ENCODE measurements around the gene NEAT1. TPM values are rescaled to one million over a fixed set of nuclear protein-coding genes. Genes with fewer than 3 reads are reported as not detected.

The NEAT1 gene
- polyA plus RNA-seq, 3 donors from 2014 or later, result 0.26 to 5.9 (median 1.4) TPM

- peaks cover 5% of the 10 kb centered on the region in 2 donors for H3K4me1 Mint-ChIP-seq
- H3K27me3 Mint-ChIP-seq (ENCODE audit: low read depth in 3 of 3), result peaks cover under 1 to 2% (median 2%) of the 10 kb centered on the region in 3 donors
- no peak overlapping the region for H3K27ac Mint-ChIP-seq
- H3K4me3 Mint-ChIP-seq, result no peak overlapping the region
- H3K9me3 Mint-ChIP-seq, result no peaks in the 10 kb centered on the region
- no peaks in the 10 kb centered on the region for H3K36me3 Mint-ChIP-seq
- no peak for DNase-seq
Observed at GRCh38 chr11:65489035-65489705, 66.6 kb downstream of the NEAT1 start.

DNA sequence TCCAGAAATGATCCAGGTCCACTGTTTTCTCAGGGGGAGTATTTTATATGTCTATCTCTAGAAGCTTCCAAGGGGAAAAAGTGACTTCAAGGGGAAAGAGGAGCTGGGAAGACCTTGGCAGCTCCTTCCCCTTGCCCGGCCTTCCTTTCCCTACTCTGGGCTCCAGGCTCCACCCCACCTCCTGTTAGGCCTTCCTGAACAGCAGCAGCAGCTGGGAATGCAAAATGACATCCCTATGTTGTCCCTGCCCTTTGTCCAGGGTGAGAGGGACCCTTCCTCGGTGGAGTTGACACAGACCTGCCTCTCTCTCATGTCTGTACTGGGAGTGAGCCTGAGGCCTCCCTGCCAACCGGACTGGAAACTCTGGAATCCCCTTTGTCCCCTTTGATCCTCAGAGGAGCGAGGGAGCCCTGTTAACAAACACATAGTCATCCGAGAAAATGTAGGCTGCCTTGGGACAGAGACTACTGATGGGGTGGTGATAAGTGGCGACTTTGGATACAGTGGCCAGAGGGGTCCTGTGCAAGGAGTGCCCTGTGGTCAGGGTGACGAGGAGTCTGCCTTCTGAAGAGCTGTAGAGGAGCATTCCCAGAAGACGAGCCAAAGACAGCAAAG, 67.2 kb downstream of the NEAT1 start:
- no peaks in the 10 kb centered on the region for H3K36me3 Mint-ChIP-seq
- peaks cover 5% of the 10 kb centered on the region in 2 donors for H3K4me1 Mint-ChIP-seq
- DNase-seq, result no peak
- H3K27me3 Mint-ChIP-seq (ENCODE audit: low read depth in 3 of 3), result peaks cover 0 to 2% (median 2%) of the 10 kb centered on the region in 3 donors
- H3K9me3 Mint-ChIP-seq, result no peaks in the 10 kb centered on the region
- H3K4me3 Mint-ChIP-seq, result no peak overlapping the region
- H3K27ac Mint-ChIP-seq, result no peak overlapping the region

DNA sequence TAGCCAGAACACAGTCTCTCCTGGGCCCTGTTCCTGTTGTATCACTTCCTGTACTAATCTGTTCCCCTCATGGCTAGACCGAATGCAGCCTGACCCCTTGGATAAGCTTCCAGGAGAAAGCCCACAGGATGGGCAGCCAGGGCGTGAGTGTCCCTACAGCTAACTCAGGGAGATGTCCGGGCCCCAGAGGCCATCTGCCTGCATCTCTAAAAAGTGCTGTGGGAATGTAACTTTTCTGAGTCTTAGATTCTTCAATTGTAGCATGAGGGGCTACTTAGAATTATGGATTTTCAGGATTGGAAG, 68.5 kb downstream of the NEAT1 start:
- Mint-ChIP-seq H3K9me3 (no peaks in the 10 kb centered on the region), H3K27me3 (ENCODE audit: low read depth in 3 of 3) (peaks cover 0 to 2% (median 2%) of the 10 kb centered on the region in 3 donors), H3K27ac (no peak overlapping the region), H3K4me1 (peaks cover 7% of the 10 kb centered on the region in 2 donors), H3K4me3 (no peak overlapping the region), H3K36me3 (no peaks in the 10 kb centered on the region)
- DNase-seq, result no peak

GRCh38 chr11:65491614-65492386, 69.2 kb downstream of the NEAT1 start:
- Mint-ChIP-seq H3K4me1 (peaks cover 14% of the 10 kb centered on the region in 2 donors), H3K27ac (no peak overlapping the region), H3K36me3 (no peaks in the 10 kb centered on the region), H3K27me3 (ENCODE audit: low read depth in 3 of 3) (peaks cover 0 to 5% (median 0%) of the 10 kb centered on the region in 3 donors), H3K4me3 (no peak overlapping the region), H3K9me3 (no peaks in the 10 kb centered on the region)
- DNase-seq, result no peak

- peaks cover 0 to 5% (median 5%) of the 10 kb centered on the region in 3 donors for H3K27me3 Mint-ChIP-seq (ENCODE audit: low read depth in 3 of 3)
- no peaks in the 10 kb centered on the region for H3K9me3 Mint-ChIP-seq
- peaks cover 19% of the 10 kb centered on the region in 2 donors for H3K4me1 Mint-ChIP-seq
- DNase-seq, result no peak
- H3K4me3 Mint-ChIP-seq, result no peak overlapping the region
- no peak overlapping the region for H3K27ac Mint-ChIP-seq
- H3K36me3 Mint-ChIP-seq, result no peaks in the 10 kb centered on the region
Observed at GRCh38 chr11:65492387-65492636, 69.7 kb downstream of the NEAT1 start.

GRCh38 chr11:65492637-65493366, 70.2 kb downstream of the NEAT1 start:
- no peak overlapping the region for H3K4me3 Mint-ChIP-seq
- H3K4me1 Mint-ChIP-seq, result peaks cover 16 to 17% of the 10 kb centered on the region in 2 donors
- DNase-seq, result no peak
- H3K9me3 Mint-ChIP-seq, result no peaks in the 10 kb centered on the region
- H3K27ac Mint-ChIP-seq, result peak overlapping the region in 2 of 6 donors; percentile 49 to 65
- H3K36me3 Mint-ChIP-seq, result no peaks in the 10 kb centered on the region
- H3K27me3 Mint-ChIP-seq (ENCODE audit: low read depth in 3 of 3), result peaks cover 0 to 6% (median 5%) of the 10 kb centered on the region in 3 donors

DNA sequence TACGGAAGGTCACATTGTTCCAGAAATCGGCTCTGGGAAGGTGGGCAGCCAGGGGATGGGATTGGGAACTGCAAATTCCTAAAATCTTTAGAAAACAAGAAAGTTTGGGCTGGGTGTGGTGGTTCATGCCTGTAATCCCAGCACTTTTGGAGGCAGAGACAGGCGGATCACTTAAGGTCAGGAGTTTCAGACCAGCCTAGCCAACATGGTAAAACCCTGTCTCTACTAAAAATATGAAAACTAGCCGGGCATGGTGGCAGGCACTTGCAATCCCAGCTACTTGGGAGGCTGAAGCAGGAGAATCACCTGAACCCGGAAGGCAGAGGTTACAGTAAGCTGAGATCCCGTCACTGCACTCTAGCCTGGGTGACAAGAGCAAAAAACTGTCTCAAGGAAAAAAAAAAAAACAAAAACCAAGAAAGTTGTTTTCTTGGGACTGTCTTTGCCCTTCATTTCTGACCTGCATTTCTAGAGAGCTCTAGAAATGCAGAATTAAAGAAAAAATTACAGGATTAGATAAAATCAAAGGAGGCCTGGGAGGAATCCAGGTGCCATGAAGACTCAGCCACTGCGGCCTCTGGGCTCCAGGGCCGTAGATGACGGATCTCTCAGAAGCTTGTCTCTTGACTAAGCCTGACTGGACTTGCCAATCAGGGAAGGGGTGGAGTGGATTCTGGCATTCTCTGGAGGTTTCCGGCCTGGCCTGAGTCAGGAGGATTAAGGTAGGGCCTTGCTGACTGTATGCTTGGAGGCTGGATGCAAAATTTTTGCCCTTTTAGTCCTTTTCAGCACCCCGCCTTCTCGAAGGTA, 71.0 kb downstream of the NEAT1 start:
- H3K4me1 Mint-ChIP-seq, result peaks cover 17 to 19% of the 10 kb centered on the region in 2 donors
- DNase-seq, result no peak
- H3K4me3 Mint-ChIP-seq, result no peak overlapping the region
- H3K9me3 Mint-ChIP-seq, result no peaks in the 10 kb centered on the region
- H3K27me3 Mint-ChIP-seq (ENCODE audit: low read depth in 3 of 3), result peaks cover 0 to 6% (median 5%) of the 10 kb centered on the region in 3 donors
- no peaks in the 10 kb centered on the region for H3K36me3 Mint-ChIP-seq
- H3K27ac Mint-ChIP-seq, result peak overlapping the region in 1 of 6 donors; percentile 65

Other genes with a start within 250 kb of the NEAT1 start
- gene CAPN1, start 240.9 kb upstream of the NEAT1 start, polyA plus RNA-seq, result 100 to 1,000 TPM; 124 to 155 (median 148) TPM
- 10 to 100 TPM; 10.1 to 11.8 (median 11.8) TPM for gene POLA2, start 160.8 kb upstream of the NEAT1 start, polyA plus RNA-seq
- not detected for gene CDC42EP2, start 107.9 kb upstream of the NEAT1 start, polyA plus RNA-seq
- gene DPF2, start 88.9 kb upstream of the NEAT1 start, polyA plus RNA-seq, result 10 to 100 TPM; 44.9 to 63.5 (median 53.9) TPM
- 1 to 10 TPM in 1 of 3 donors, under 1 TPM in 2; 0.90 to 1.2 (median 0.90) TPM for gene TIGD3, start 68.0 kb upstream of the NEAT1 start, polyA plus RNA-seq
- 10 to 100 TPM in 2 of 3 donors, 1 to 10 TPM in 1; 4.5 to 16.0 (median 10.3) TPM for gene SLC25A45, start 40.2 kb upstream of the NEAT1 start, polyA plus RNA-seq
- 10 to 100 TPM; 62.8 to 73.5 (median 63.4) TPM for gene FRMD8, start 36.2 kb upstream of the NEAT1 start, polyA plus RNA-seq
- 1,000 to 10,000 TPM; 1,459 to 3,517 (median 2,451) TPM for gene MALAT1, start 76.2 kb downstream of the NEAT1 start, polyA plus RNA-seq
- gene SCYL1, start 102.3 kb downstream of the NEAT1 start, polyA plus RNA-seq, result 10 to 100 TPM; 17.8 to 52.5 (median 23.3) TPM
- 10 to 100 TPM in 2 of 3 donors, 1 to 10 TPM in 1; 3.3 to 21.0 (median 14.5) TPM for gene LTBP3, start 135.6 kb downstream of the NEAT1 start, polyA plus RNA-seq
- gene ZNRD2, start 147.7 kb downstream of the NEAT1 start, polyA plus RNA-seq, result 100 to 1,000 TPM in 2 of 3 donors, 10 to 100 TPM in 1; 100.0 to 138 (median 117) TPM
- gene FAM89B, start 149.7 kb downstream of the NEAT1 start, polyA plus RNA-seq, result 100 to 1,000 TPM in 2 of 3 donors, 10 to 100 TPM in 1; 98.6 to 173 (median 158) TPM
- gene EHBP1L1, start 153.3 kb downstream of the NEAT1 start, polyA plus RNA-seq, result 10 to 100 TPM; 14.8 to 19.3 (median 17.7) TPM
- gene KCNK7, start 173.0 kb downstream of the NEAT1 start, polyA plus RNA-seq, result not detected
- 10 to 100 TPM; 11.1 to 29.5 (median 12.3) TPM for gene MAP3K11, start 191.4 kb downstream of the NEAT1 start, polyA plus RNA-seq
- gene PCNX3, start 193.0 kb downstream of the NEAT1 start, polyA plus RNA-seq, result 10 to 100 TPM in 1 of 3 donors, under 1 TPM in 2; 0.14 to 11.7 (median 0.89) TPM
- 100 to 1,000 TPM; 166 to 430 (median 222) TPM for gene SIPA1, start 215.3 kb downstream of the NEAT1 start, polyA plus RNA-seq
- 10 to 100 TPM; 38.5 to 88.4 (median 41.8) TPM for gene RELA, start 240.1 kb downstream of the NEAT1 start, polyA plus RNA-seq

Data from immature natural killer cell (primary cell).